A673 (cell line): ENCODE results near the gene RRAGA.

ENCODE experiments used
- CTCF ChIP-seq: fragments of 300-800, 200-600 bp; sonication (generic); conservative IDR thresholded peaks from 2 replicates; pipeline ENCODE4 v1.5.1; 2017; ENCODE audit warnings: low read depth, mild to moderate bottlenecking, antibody characterized with exemption, low read length, moderate library complexity, mixed read lengths
- EZH2 ChIP-seq: fragments of 200-600 bp; sonication (generic); IDR thresholded peaks from 2 replicates; pipeline ENCODE4 v1.6.1; 2017; ENCODE audit warnings: borderline replicate concordance, low read depth, mild to moderate bottlenecking, mixed read lengths, antibody characterized with exemption, low read length; ENCODE audit not compliant: poor library complexity, severe bottlenecking

- TF ChIP-seq EZH2 (no peak), CTCF (no peak)
Observed at GRCh38 chr9:19026375-19026774, 22.9 kb upstream of the RRAGA start.
